ENCODE results near the gene KDM8. TPM values are rescaled to one million over a fixed set of nuclear protein-coding genes. Genes with fewer than 3 reads are reported as not detected.
A peak's percentile ranks its signal among the peaks of the same experiment; 100 is the strongest.

The KDM8 gene
- total RNA-seq, 1 experiment from 2014 or later: 5.3 TPM

DNA sequence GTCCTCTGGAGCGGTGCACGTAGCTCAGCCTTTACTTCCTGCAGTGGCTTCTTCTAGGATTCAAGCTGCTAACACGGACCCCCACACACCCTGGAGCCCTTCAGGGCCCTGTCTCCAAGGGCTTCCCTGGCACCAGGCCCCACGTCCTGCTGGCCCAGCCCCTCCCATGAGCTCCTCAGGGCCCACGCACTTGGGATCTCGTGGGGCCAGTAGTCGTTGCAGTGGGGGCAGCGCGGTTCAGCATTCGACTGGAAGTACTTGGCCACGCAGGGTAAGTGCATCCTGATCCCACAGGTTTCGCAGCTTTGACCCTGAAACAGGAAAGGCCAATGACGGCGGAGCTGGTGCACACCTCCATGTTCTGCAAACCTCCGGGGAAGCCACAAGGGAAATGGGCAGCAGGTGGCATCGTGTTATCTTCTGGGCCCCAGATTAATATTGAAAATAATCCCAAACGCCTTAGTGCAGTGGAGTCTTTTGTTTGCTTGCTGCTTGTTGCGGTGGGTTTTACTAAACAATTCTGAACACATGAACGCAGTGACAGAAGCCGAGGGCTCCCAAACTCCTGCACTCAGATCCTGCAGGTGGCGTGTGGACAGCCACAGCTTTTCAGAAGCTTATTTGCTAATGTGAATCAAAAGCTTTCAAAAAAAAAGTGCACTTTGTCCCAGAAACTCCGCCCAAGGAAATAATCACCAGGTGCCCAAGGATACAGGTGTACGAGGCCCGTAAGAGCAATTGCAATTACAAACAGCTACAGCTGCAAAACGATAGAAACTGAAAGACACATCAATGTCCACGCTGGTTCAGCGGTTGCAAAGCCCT, 22.4 kb downstream of the KDM8 start:
- RAD21 ChIA-PET (ENCODE audit: low non-redundant PET in 1 of 2, low total read pairs in 2 of 2, uncharacterized antibody in 2 of 2, unreplicated experiment in 2 of 2): interaction anchor here in 1 of 2 experiments (0.6 kb wide), 1 partner anchor 36 kb away, joined by 4 read pairs; no protein-coding TSS in a partner anchor
- ATAC-seq (no peak), DNase-seq (ENCODE audit: low read depth, low spot score) (no peak)
- no peak overlapping the region for H3K4me2 ChIP-seq (ENCODE audit: low read length)
- intact Hi-C loops (cut with micrococcal nuclease): no loop called here
- H3K9me3 ChIP-seq (ENCODE audit: control insufficient read depth in 1 of 2, insufficient read depth in 1 of 2, low read depth in 1 of 2, low read length in 2 of 2): no peaks in the 10 kb centered on the region
- H2AFZ ChIP-seq (ENCODE audit: low read depth, low read length, poor library complexity, severe bottlenecking): no peak overlapping the region
- TF ChIP-seq, protein P1, sequence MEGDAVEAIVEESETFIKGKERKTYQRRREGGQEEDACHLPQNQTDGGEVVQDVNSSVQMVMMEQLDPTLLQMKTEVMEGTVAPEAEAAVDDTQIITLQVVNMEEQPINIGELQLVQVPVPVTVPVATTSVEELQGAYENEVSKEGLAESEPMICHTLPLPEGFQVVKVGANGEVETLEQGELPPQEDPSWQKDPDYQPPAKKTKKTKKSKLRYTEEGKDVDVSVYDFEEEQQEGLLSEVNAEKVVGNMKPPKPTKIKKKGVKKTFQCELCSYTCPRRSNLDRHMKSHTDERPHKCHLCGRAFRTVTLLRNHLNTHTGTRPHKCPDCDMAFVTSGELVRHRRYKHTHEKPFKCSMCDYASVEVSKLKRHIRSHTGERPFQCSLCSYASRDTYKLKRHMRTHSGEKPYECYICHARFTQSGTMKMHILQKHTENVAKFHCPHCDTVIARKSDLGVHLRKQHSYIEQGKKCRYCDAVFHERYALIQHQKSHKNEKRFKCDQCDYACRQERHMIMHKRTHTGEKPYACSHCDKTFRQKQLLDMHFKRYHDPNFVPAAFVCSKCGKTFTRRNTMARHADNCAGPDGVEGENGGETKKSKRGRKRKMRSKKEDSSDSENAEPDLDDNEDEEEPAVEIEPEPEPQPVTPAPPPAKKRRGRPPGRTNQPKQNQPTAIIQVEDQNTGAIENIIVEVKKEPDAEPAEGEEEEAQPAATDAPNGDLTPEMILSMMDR (IDR thresholded peaks at IDR 0.05 in 2 of 3, conservative IDR thresholded peaks at IDR 0.05 in 1 of 3; ENCODE audit: borderline replicate concordance in 1 of 3, insufficient read depth in 1 of 3, low read depth in 2 of 3, low read length in 2 of 3): peak in 1 of 3 experiments; percentile 10; a peak in 1 of 6 replicates
- TF ChIP-seq CBX3 (IDR thresholded peaks at IDR 0.05; ENCODE audit: low read depth): no peak
- TF ChIP-seq ELF1 (IDR thresholded peaks at IDR 0.05; ENCODE audit: borderline replicate concordance, low read depth): no peak
- TF ChIP-seq POLR2A (IDR thresholded peaks at IDR 0.05; ENCODE audit: borderline replicate concordance, extremely low read depth, insufficient read depth, insufficient read length): no peak
- no peak overlapping the region for H3K4me3 ChIP-seq (replicated peaks in 1 of 2; ENCODE audit: low read depth in 1 of 2, low read length in 2 of 2)
- H3K27me3 ChIP-seq (ENCODE audit: insufficient read depth, low read length): no peaks in the 10 kb centered on the region
- POLR2A ChIA-PET: no interaction called here
- H3K4me1 ChIP-seq (ENCODE audit: control insufficient read depth in 1 of 2, insufficient read depth in 2 of 2, low read length in 2 of 2): peaks cover 8 to 14% of the 10 kb centered on the region in 2 experiments; a peak in 3 of 4 replicates
- CTCF ChIA-PET: interaction anchor here (0.9 to 1.5 kb wide), 4 partner anchors 9 to 143 kb away, joined by 3 to 5 read pairs (median 4); no protein-coding TSS in a partner anchor
- no peaks in the 10 kb centered on the region for H4K20me1 ChIP-seq (ENCODE audit: insufficient read depth)
- no peak overlapping the region for H3K9ac ChIP-seq (ENCODE audit: low read length)
- H3K36me3 ChIP-seq (ENCODE audit: control insufficient read depth in 1 of 2, insufficient read depth in 2 of 2, low read length in 2 of 2): no peaks in the 10 kb centered on the region; a peak in 1 of 4 replicates
- BruUV-seq (replicated peaks): no TSS peak
- H3K9me2 ChIP-seq (ENCODE audit: insufficient read depth): no peaks in the 10 kb centered on the region
- no peak overlapping the region for H3K27ac ChIP-seq (ENCODE audit: low read depth, low read length)
- H3K79me2 ChIP-seq (ENCODE audit: insufficient read depth, low read length): no peaks in the 10 kb centered on the region

DNA sequence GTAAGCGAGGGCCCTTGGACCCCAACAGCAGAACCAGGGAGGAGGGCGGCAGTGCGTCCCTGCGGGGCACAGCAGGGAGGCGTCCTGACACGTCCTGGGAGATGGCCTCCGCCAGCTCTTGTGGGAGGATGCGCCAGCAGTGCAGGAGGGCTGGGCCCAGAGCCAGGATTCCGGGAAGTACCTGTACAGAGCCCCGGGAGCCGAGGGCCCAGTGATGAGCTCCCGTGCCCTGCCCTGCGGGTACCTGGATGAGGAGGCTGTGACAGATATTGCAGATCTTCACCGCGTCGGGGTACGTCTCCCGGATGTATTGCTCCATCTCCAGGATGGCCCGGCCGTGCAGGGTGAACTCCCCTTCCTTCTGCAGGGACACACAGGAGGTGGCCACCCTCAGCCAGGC, 23.1 kb downstream of the KDM8 start:
- H2AFZ ChIP-seq (ENCODE audit: low read depth, low read length, poor library complexity, severe bottlenecking): no peak overlapping the region
- no peak overlapping the region for H3K4me3 ChIP-seq (replicated peaks in 1 of 2; ENCODE audit: low read depth in 1 of 2, low read length in 2 of 2)
- no peak overlapping the region for H3K4me2 ChIP-seq (ENCODE audit: low read length)
- POLR2A ChIA-PET: no interaction called here
- H3K9ac ChIP-seq (ENCODE audit: low read length): no peak overlapping the region
- ATAC-seq: no peak
- H3K27me3 ChIP-seq (ENCODE audit: insufficient read depth, low read length): no peaks in the 10 kb centered on the region
- RAD21 ChIA-PET (ENCODE audit: low non-redundant PET in 1 of 2, low total read pairs in 2 of 2, uncharacterized antibody in 2 of 2, unreplicated experiment in 2 of 2): no interaction called here
- intact Hi-C loops (cut with micrococcal nuclease): no loop called here
- no peaks in the 10 kb centered on the region for H3K9me3 ChIP-seq (ENCODE audit: control insufficient read depth in 1 of 2, insufficient read depth in 1 of 2, low read depth in 1 of 2, low read length in 2 of 2)
- H3K27ac ChIP-seq (ENCODE audit: low read depth, low read length): no peak overlapping the region
- no peaks in the 10 kb centered on the region; a peak in 1 of 4 replicates for H3K36me3 ChIP-seq (ENCODE audit: control insufficient read depth in 1 of 2, insufficient read depth in 2 of 2, low read length in 2 of 2)
- BruUV-seq (replicated peaks): no TSS peak
- no peaks in the 10 kb centered on the region for H3K79me2 ChIP-seq (ENCODE audit: insufficient read depth, low read length)
- no peaks in the 10 kb centered on the region for H3K9me2 ChIP-seq (ENCODE audit: insufficient read depth)
- TF ChIP-seq FOSL1 (IDR thresholded peaks at IDR 0.05; ENCODE audit: low read depth) (no peak), ZFX (IDR thresholded peaks at IDR 0.05) (0 out of 2 replicates have a peak, but pooled peaks have one; percentile 14)
- DNase-seq (ENCODE audit: low read depth, low spot score): no peak
- CTCF ChIA-PET: interaction anchor here (1.3 to 1.5 kb wide), 2 partner anchors 129 to 140 kb away, joined by 3 read pairs; no protein-coding TSS in a partner anchor
- peaks cover 8 to 14% of the 10 kb centered on the region in 2 experiments; a peak in 3 of 4 replicates for H3K4me1 ChIP-seq (ENCODE audit: control insufficient read depth in 1 of 2, insufficient read depth in 2 of 2, low read length in 2 of 2)
- H4K20me1 ChIP-seq (ENCODE audit: insufficient read depth): no peaks in the 10 kb centered on the region

Data from HCT116 (cell line).